Lower leg skin (tissue), 4 donors: ENCODE results near the gene VPS16. TPM values are rescaled to one million over a fixed set of nuclear protein-coding genes. Genes with fewer than 3 reads are reported as not detected.
"Not testable (repeated sequence)": the region's sequence is repeated elsewhere in the genome, so short reads cannot be mapped to it uniquely, and the experiment has no call there.

Experiments
- DNase-seq, 2 donors: peaks; one replicate each; pipeline ENCODE4 v3.0.0-alpha.2; 2019; ENCODE audit warnings: low spot score in 2 of 2
- H3K4me3 ChIP-seq: fragments of 200-600 bp; sonication (generic); 2 replicates; pipeline ENCODE4 v1.5.1; 2017; ENCODE audit warnings: mild to moderate bottlenecking, low read depth; ENCODE audit not compliant: poor library complexity, severe bottlenecking
- CTCF ChIP-seq, 3 donors: fragments of 450-650 bp; IDR thresholded peaks; one replicate each; pipeline ENCODE4 v1.5.1; 2016; ENCODE audit warnings: antibody characterized with exemption in 3 of 3, mild to moderate bottlenecking in 3 of 3, moderate library complexity in 2 of 3
- POLR2A ChIP-seq, 2 donors: fragments of 450-650 bp; IDR thresholded peaks; one replicate each; pipeline ENCODE4 v1.6.1; 2016 to 2017; ENCODE audit warnings: antibody characterized with exemption in 2 of 2, mild to moderate bottlenecking in 1 of 2, moderate library complexity in 1 of 2
- WGBS, 2 donors: methylation state at CpG; one replicate each; pipeline ENCODE4 v1.1.5; 2018; 5-methylcytosine and 5-hydroxymethylcytosine counted together
- intact Hi-C: fragments of 100-400 bp; cut with DNase I; formaldehyde crosslinking; loops from one replicate; pipeline ENCODE4 v1.15.0; 2023; ENCODE audit warnings: low total_unique reads
- total RNA-seq, 4 donors: library from RNA; depleted of rRNA; stranded (reverse); fragments of >200 nt; gene quantifications; one replicate each; pipeline ENCODE4 v1.1.0, GENCODE V29; 2016

VPS16 gene
- total RNA-seq, 4 donors from 2014 or later: 34.9 to 39.2 (median 37.7) TPM

DNA sequence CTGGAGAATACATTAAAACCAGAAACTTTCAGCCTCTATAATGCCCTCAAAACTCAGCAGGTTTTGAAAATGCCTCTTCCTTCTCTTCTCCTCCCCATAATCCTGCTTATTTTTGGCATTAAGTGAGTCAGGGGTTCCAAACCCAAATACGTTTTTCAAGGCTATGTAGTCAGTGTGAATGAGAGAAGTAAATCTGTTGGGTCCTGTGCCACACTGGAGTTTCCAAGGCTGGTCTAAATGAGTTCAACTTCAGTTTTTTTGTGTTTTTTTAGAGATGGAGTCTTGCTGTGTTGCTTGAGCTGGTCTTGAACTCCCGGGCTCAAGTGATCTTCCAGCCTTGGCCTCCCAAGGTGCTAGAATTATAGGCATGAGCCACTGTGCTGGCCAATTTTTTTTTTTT, 53.7 kb downstream of the VPS16 start:
- no peak for TF ChIP-seq POLR2A (IDR thresholded peaks at IDR 0.05)
- TF ChIP-seq CTCF (IDR thresholded peaks at IDR 0.05): no peak

DNA sequence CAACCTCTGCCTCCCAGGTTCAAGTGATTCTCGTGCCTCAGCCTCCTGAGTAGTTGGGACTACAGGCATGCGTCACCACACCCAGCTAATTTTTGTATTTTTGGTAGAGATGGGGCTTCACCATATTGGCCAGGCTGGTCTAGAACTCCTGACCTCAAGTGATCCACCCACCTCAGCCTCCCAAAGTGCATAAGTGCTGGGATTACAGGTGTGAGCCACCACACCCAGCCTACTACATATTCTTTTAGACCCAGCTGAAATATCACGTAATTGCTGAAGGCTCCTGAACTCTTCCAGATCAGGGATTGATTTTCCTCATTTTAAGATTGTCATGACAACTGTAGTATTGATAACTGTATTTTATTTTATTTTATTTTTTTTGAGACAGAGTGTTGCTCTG, 54.6 kb downstream of the VPS16 start:
- intact Hi-C loops, DNase-seq, H3K4me3 ChIP-seq: not testable (repeated sequence)
- 98 to 99% methylated on average over 3 of the region's 3 CpGs for WGBS, 2 donors

More for the DNA sequence above, 53.7 kb downstream of the VPS16 start:
- no peak overlapping the region for H3K4me3 ChIP-seq
- WGBS, 2 donors: 89 to 92% methylated on average over 2 of the region's 2 CpGs
- intact Hi-C loops: no loop called here
- DNase-seq: no peak

GRCh38 chr20:2899243-2899642, 58.7 kb downstream of the VPS16 start:
- no peak overlapping the region for H3K4me3 ChIP-seq
- TF ChIP-seq POLR2A (IDR thresholded peaks at IDR 0.05): no peak
- TF ChIP-seq CTCF (IDR thresholded peaks at IDR 0.05): no peak
- intact Hi-C loops: no loop called here
- 88 to 91% methylated on average over 3 of the region's 3 CpGs for WGBS, 2 donors
- DNase-seq: no peak

- DNase-seq: no peak
- TF ChIP-seq POLR2A (IDR thresholded peaks at IDR 0.05): no peak
- TF ChIP-seq CTCF (IDR thresholded peaks at IDR 0.05): no peak
- 82 to 83% methylated on average over 11 of the region's 11 CpGs for WGBS, 2 donors
- intact Hi-C loops: no loop called here
- no peak overlapping the region for H3K4me3 ChIP-seq
These were observed 60.5 kb downstream of the VPS16 start for GRCh38 chr20:2900845-2901592.

- intact Hi-C loops: no loop called here
- DNase-seq: no peak
- 16 to 28% methylated on average over 1 of the region's 1 CpG for WGBS, 2 donors
- TF ChIP-seq POLR2A (IDR thresholded peaks at IDR 0.05): no peak
- TF ChIP-seq CTCF (IDR thresholded peaks at IDR 0.05): no peak
- H3K4me3 ChIP-seq: no peak overlapping the region
These were observed 61.7 kb downstream of the VPS16 start for GRCh38 chr20:2902291-2902690.

DNA sequence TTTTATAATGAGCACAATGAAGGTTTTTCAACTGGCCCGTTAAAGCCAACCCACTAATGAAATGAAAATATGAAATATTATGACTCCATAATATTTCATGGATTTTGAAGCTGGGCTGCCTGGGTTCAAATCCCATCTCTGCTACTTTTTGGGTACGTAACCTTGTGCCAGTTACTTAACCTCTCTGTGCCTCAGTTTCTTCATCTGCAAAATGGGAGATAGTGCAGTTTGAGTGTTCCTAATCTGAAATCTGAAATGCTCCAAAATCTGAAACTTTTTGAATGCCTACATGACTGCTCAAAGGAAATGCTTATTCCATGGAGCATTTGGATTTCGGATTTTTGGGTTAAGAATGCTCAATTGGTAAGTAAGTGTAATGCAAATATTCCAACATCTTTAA, 62.3 kb downstream of the VPS16 start:
- intact Hi-C loops: no loop called here
- WGBS, 2 donors: 93 to 98% methylated on average over 3 of the region's 3 CpGs
- no peak overlapping the region for H3K4me3 ChIP-seq
- TF ChIP-seq CTCF (IDR thresholded peaks at IDR 0.05) (no peak), POLR2A (IDR thresholded peaks at IDR 0.05) (no peak)
- DNase-seq: no peak
